HG02623 (cell line): ENCODE measurements around the gene SNX9.

Source experiments
- ATAC-seq: cut with Tn5 transposase; IDR thresholded peaks from one replicate; pipeline ENCODE4 v1.9.1; 2021; ENCODE audit warnings: moderate library complexity; ENCODE audit not compliant: unreplicated experiment

Gene SNX9

GRCh38 chr6:157800420-157801237 lies 22.4 kb upstream of the SNX9 start:
- peak; percentile 96 for ATAC-seq

GRCh38 chr6:157804448-157805327 lies 18.4 kb upstream of the SNX9 start:
- no peak for ATAC-seq

GRCh38 chr6:157806131-157806855 lies 16.8 kb upstream of the SNX9 start:
- ATAC-seq: no peak

- no peak for ATAC-seq
These were observed 16.2 kb upstream of the SNX9 start for GRCh38 chr6:157806856-157807215.

- ATAC-seq: no peak
These were observed 14.6 kb upstream of the SNX9 start for GRCh38 chr6:157808405-157808950.

GRCh38 chr6:157809613-157810012 lies 13.4 kb upstream of the SNX9 start:
- ATAC-seq: no peak

- no peak for ATAC-seq
These were observed 11.9 kb upstream of the SNX9 start for GRCh38 chr6:157811137-157811475.

- no peak for ATAC-seq
These were observed 11.4 kb upstream of the SNX9 start for GRCh38 chr6:157811476-157812173.

GRCh38 chr6:157812425-157813171 lies 10.4 kb upstream of the SNX9 start:
- no peak for ATAC-seq

- no peak for ATAC-seq
These were observed 9.9 kb upstream of the SNX9 start for GRCh38 chr6:157813191-157813590.

- no peak for ATAC-seq
These were observed 9.1 kb upstream of the SNX9 start for GRCh38 chr6:157813750-157814455.

GRCh38 chr6:157814883-157815282 lies 8.2 kb upstream of the SNX9 start:
- peak; percentile 63 for ATAC-seq

- ATAC-seq: no peak
These were observed 1.6 kb upstream of the SNX9 start for GRCh38 chr6:157821342-157822033.

GRCh38 chr6:157822245-157823000 lies 623 bp upstream of the SNX9 start:
- no peak for ATAC-seq

- peak; percentile 42 for ATAC-seq
These were observed 703 bp downstream of the SNX9 start for GRCh38 chr6:157823528-157824370.

GRCh38 chr6:157825243-157825904 lies 2.3 kb downstream of the SNX9 start:
- no peak for ATAC-seq
